Measurements from ENCODE around the gene KCNA1. TPM values are rescaled to one million over a fixed set of nuclear protein-coding genes. Genes with fewer than 3 reads are reported as not detected.

KCNA1 gene
- total and polyA plus RNA-seq, 2 experiments from 2014 or later = 0.27 TPM; not detected in 1

DNA sequence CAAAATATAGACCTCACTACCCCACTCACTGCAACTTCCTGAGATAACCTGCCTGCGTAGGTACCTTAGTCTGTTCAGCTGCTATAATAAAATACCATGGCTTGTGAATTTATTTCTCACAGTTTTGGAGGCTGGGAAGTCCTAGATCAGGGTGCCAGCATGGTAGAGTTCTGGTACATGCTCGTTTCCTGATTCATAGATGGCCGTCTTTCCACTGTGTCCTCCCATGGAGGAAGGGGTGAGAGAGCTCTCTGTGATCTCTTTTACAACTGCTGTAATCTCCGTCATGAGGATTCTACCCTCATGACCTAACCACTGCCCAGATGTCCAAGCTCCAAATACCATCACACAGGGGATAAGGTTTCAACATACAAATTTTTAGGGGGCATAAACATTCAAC, 49.7 kb downstream of the KCNA1 start:
- TF ChIP-seq, protein P1, sequence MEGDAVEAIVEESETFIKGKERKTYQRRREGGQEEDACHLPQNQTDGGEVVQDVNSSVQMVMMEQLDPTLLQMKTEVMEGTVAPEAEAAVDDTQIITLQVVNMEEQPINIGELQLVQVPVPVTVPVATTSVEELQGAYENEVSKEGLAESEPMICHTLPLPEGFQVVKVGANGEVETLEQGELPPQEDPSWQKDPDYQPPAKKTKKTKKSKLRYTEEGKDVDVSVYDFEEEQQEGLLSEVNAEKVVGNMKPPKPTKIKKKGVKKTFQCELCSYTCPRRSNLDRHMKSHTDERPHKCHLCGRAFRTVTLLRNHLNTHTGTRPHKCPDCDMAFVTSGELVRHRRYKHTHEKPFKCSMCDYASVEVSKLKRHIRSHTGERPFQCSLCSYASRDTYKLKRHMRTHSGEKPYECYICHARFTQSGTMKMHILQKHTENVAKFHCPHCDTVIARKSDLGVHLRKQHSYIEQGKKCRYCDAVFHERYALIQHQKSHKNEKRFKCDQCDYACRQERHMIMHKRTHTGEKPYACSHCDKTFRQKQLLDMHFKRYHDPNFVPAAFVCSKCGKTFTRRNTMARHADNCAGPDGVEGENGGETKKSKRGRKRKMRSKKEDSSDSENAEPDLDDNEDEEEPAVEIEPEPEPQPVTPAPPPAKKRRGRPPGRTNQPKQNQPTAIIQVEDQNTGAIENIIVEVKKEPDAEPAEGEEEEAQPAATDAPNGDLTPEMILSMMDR (IDR thresholded peaks at IDR 0.05; ENCODE audit: poor library complexity) = no peak
- no peak for TF ChIP-seq EZH2 (IDR thresholded peaks at IDR 0.05; ENCODE audit: borderline replicate concordance)
- TF ChIP-seq EZH2phosphoT487 (IDR thresholded peaks at IDR 0.05; ENCODE audit: low read depth, severe bottlenecking, unreplicated experiment) = no peak
- no peaks in the 10 kb centered on the region for H3K79me2 ChIP-seq
- H3K27ac ChIP-seq = no peak overlapping the region
- H2AFZ ChIP-seq = no peak overlapping the region
- H3K36me3 ChIP-seq (replicated peaks; ENCODE audit: insufficient read depth, low read depth) = no peaks in the 10 kb centered on the region
- no peak overlapping the region for H3K4me2 ChIP-seq
- WGBS (ENCODE audit: low lambda C conversion rate, missing lambda C conversion rate) = 88% methylated on average over 4 of the region's 4 CpGs
- no peaks in the 10 kb centered on the region for H3K9me3 ChIP-seq (ENCODE audit: low read depth)
- H4K20me1 ChIP-seq (ENCODE audit: insufficient read depth, poor library complexity, severe bottlenecking) = no peaks in the 10 kb centered on the region
- DNase-seq (ENCODE audit: low spot score) = no peak
- no peak overlapping the region for H3K4me3 ChIP-seq
- peaks cover 76% of the 10 kb centered on the region for H3K27me3 ChIP-seq
- no peaks in the 10 kb centered on the region for H3K9me2 ChIP-seq (replicated peaks; ENCODE audit: insufficient read depth)
- peaks cover 7% of the 10 kb centered on the region for H3K4me1 ChIP-seq (ENCODE audit: insufficient read depth)

- Histone ChIP-seq H3K27me3 (peaks cover 80% of the 10 kb centered on the region), H3K4me2 (no peak overlapping the region), H3K4me3 (no peak overlapping the region), H3K9me2 (replicated peaks; ENCODE audit: insufficient read depth) (no peaks in the 10 kb centered on the region), H3K79me2 (no peaks in the 10 kb centered on the region), H3K9me3 (ENCODE audit: low read depth) (no peaks in the 10 kb centered on the region), H3K4me1 (ENCODE audit: insufficient read depth) (peaks cover 7% of the 10 kb centered on the region), H2AFZ (no peak overlapping the region), H4K20me1 (ENCODE audit: insufficient read depth, poor library complexity, severe bottlenecking) (no peaks in the 10 kb centered on the region), H3K27ac (no peak overlapping the region), H3K36me3 (replicated peaks; ENCODE audit: insufficient read depth, low read depth) (no peaks in the 10 kb centered on the region)
- no peak for DNase-seq (ENCODE audit: low spot score)
- 48% methylated on average over 13 of the region's 13 CpGs for WGBS (ENCODE audit: low lambda C conversion rate, missing lambda C conversion rate)
- TF ChIP-seq EZH2 (IDR thresholded peaks at IDR 0.05; ENCODE audit: borderline replicate concordance) = no peak
- no peak for TF ChIP-seq EZH2phosphoT487 (IDR thresholded peaks at IDR 0.05; ENCODE audit: low read depth, severe bottlenecking, unreplicated experiment)
- TF ChIP-seq, protein P1 (IDR thresholded peaks at IDR 0.05; ENCODE audit: poor library complexity) = no peak
These were observed 50.3 kb downstream of the KCNA1 start for GRCh38 chr12:4960030-4960429.

DNA sequence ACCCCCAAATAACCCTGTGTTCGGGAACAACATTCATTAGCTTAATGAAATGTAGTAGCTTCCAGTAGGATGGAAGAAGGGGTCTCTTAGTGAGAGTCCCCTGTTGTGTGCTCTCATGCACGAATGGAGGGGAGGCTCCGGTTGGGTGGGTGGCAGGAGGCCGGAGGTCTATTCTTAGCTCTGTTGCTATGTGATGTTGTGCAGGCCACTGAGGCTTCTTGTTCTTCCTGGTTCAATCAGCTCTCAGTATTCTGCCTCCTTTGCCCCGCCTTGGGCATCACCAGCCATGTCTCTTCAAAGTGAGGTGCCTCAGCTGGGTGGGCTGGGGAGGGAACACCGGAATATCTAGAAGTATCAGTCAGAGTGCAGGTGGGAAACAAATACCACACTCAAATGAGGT, 50.8 kb downstream of the KCNA1 start:
- H3K79me2 ChIP-seq = no peaks in the 10 kb centered on the region
- H4K20me1 ChIP-seq (ENCODE audit: insufficient read depth, poor library complexity, severe bottlenecking) = no peaks in the 10 kb centered on the region
- H2AFZ ChIP-seq = no peak overlapping the region
- TF ChIP-seq EZH2 (IDR thresholded peaks at IDR 0.05; ENCODE audit: borderline replicate concordance) (no peak), EZH2phosphoT487 (IDR thresholded peaks at IDR 0.05; ENCODE audit: low read depth, severe bottlenecking, unreplicated experiment) (no peak)
- TF ChIP-seq, protein P1 (IDR thresholded peaks at IDR 0.05; ENCODE audit: poor library complexity) = no peak
- peaks cover 7% of the 10 kb centered on the region for H3K4me1 ChIP-seq (ENCODE audit: insufficient read depth)
- no peaks in the 10 kb centered on the region for H3K9me3 ChIP-seq (ENCODE audit: low read depth)
- H3K36me3 ChIP-seq (replicated peaks; ENCODE audit: insufficient read depth, low read depth) = no peaks in the 10 kb centered on the region
- H3K9me2 ChIP-seq (replicated peaks; ENCODE audit: insufficient read depth) = no peaks in the 10 kb centered on the region
- H3K27ac ChIP-seq = no peak overlapping the region
- DNase-seq (ENCODE audit: low spot score) = no peak
- no peak overlapping the region for H3K4me3 ChIP-seq
- H3K27me3 ChIP-seq = peaks cover 80% of the 10 kb centered on the region
- H3K4me2 ChIP-seq = no peak overlapping the region
- 79% methylated on average over 6 of the region's 6 CpGs for WGBS (ENCODE audit: low lambda C conversion rate, missing lambda C conversion rate)

DNA sequence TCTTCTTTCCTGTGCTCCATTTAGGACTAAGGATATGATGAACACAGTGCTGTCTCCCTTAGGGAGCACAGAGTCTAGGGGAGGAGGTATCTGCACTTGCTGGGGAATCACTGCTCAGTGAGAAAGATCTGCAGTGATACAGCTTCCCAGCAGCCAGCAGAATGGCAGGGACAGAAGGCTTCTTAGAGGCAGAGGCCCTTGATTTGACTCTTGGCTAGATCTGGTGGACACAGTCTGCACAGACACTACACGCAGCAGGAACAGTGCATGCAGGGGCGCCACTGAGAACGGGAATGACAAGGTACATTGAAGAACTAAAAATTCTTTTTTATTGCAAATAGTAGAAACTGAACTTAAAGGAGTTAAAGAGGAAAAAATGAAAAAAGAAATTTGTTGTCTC, 51.6 kb downstream of the KCNA1 start:
- H3K27me3 ChIP-seq = peaks cover 80% of the 10 kb centered on the region

More for the DNA sequence above, 51.6 kb downstream of the KCNA1 start:
- no peaks in the 10 kb centered on the region for H3K9me3 ChIP-seq (ENCODE audit: low read depth)
- no peaks in the 10 kb centered on the region for H4K20me1 ChIP-seq (ENCODE audit: insufficient read depth, poor library complexity, severe bottlenecking)
- H3K4me2 ChIP-seq = no peak overlapping the region
- no peaks in the 10 kb centered on the region for H3K9me2 ChIP-seq (replicated peaks; ENCODE audit: insufficient read depth)
- no peak overlapping the region for H2AFZ ChIP-seq
- TF ChIP-seq, protein P1 (IDR thresholded peaks at IDR 0.05; ENCODE audit: poor library complexity) = no peak
- no peak for TF ChIP-seq EZH2 (IDR thresholded peaks at IDR 0.05; ENCODE audit: borderline replicate concordance)
- no peak for TF ChIP-seq EZH2phosphoT487 (IDR thresholded peaks at IDR 0.05; ENCODE audit: low read depth, severe bottlenecking, unreplicated experiment)
- H3K36me3 ChIP-seq (replicated peaks; ENCODE audit: insufficient read depth, low read depth) = no peaks in the 10 kb centered on the region
- DNase-seq (ENCODE audit: low spot score) = no peak
- no peaks in the 10 kb centered on the region for H3K79me2 ChIP-seq
- H3K27ac ChIP-seq = no peak overlapping the region
- WGBS (ENCODE audit: low lambda C conversion rate, missing lambda C conversion rate) = 78% methylated on average over 3 of the region's 3 CpGs
- H3K4me1 ChIP-seq (ENCODE audit: insufficient read depth) = peaks cover 7% of the 10 kb centered on the region
- no peak overlapping the region for H3K4me3 ChIP-seq
